WTC11 (cell line): ENCODE data around the gene DNAH9. TPM values are rescaled to one million over a fixed set of nuclear protein-coding genes. Genes with fewer than 3 reads are reported as not detected.

Experiments used
- ATAC-seq: fragments of 200-7000 bp; cut with Tn5 transposase; 2 replicates; pipeline ENCODE4 v1.10.0; 2021; ENCODE audit warnings: mild to moderate bottlenecking, moderate library complexity
- CTCF ChIA-PET: fragments of 300-600 bp; sonication (Branson Sonifier 250); formaldehyde crosslinking; loops from one replicate; lab custom pipeline; 2021; ENCODE audit warnings: antibody characterized with exemption; lab: Charles Lee
- POLR2A ChIA-PET: fragments of 350-600 bp; sonication (Branson Sonifier 250); formaldehyde crosslinking; loops from one replicate; lab custom pipeline; 2021; ENCODE audit warnings: antibody characterized with exemption; lab: Charles Lee
- DNase-seq: peaks from one replicate; pipeline ENCODE4 v3.0.0; 2021; ENCODE audit warnings: low spot score
- H3K27ac Mint-ChIP-seq: 2 replicates; pipeline ENCODE4 v1.8.0; 2021; ENCODE audit warnings: mixed read lengths
- H3K27me3 Mint-ChIP-seq: 2 replicates; pipeline ENCODE4 v1.8.0; 2021; ENCODE audit warnings: low read depth, mild to moderate bottlenecking, moderate library complexity, mixed read lengths
- H3K36me3 Mint-ChIP-seq: 2 replicates; pipeline ENCODE4 v1.8.0; 2021; ENCODE audit warnings: mixed read lengths
- H3K4me1 Mint-ChIP-seq: 2 replicates; pipeline ENCODE4 v1.8.0; 2022; ENCODE audit warnings: mixed read lengths
- H3K4me3 Mint-ChIP-seq: 2 replicates; pipeline ENCODE4 v1.8.0; 2021; ENCODE audit warnings: mild to moderate bottlenecking, moderate library complexity, mixed read lengths
- H3K9me3 Mint-ChIP-seq: 2 replicates; pipeline ENCODE4 v1.8.0; 2021; ENCODE audit warnings: mixed read lengths
- CREM ChIP-seq: sonication (generic); formaldehyde crosslinking; IDR thresholded peaks from 2 replicates; pipeline ENCODE4 v1.8.1; 2022; ENCODE audit warnings: mild to moderate bottlenecking, missing genetic modification reagents, moderate library complexity
- ELF4 ChIP-seq: sonication (generic); formaldehyde crosslinking; IDR thresholded peaks from 2 replicates; pipeline ENCODE4 v1.8.1; 2022; ENCODE audit warnings: low read depth, mild to moderate bottlenecking, moderate library complexity, missing genetic modification reagents
- ESRRA ChIP-seq: sonication (generic); formaldehyde crosslinking; IDR thresholded peaks from 2 replicates; pipeline ENCODE4 v1.8.1; 2022; ENCODE audit warnings: mild to moderate bottlenecking, missing genetic modification reagents, borderline replicate concordance
- FOXP1 ChIP-seq: sonication (generic); formaldehyde crosslinking; IDR thresholded peaks from 2 replicates; pipeline ENCODE4 v1.8.0; 2022; ENCODE audit warnings: missing genetic modification reagents, mild to moderate bottlenecking, moderate library complexity, borderline replicate concordance
- IRF2 ChIP-seq: sonication (generic); formaldehyde crosslinking; IDR thresholded peaks from 2 replicates; pipeline ENCODE4 v1.8.0; 2022; ENCODE audit warnings: low read depth, missing genetic modification reagents, borderline replicate concordance
- JUN ChIP-seq: sonication (generic); formaldehyde crosslinking; IDR thresholded peaks from 2 replicates; pipeline ENCODE4 v1.8.0; 2023; ENCODE audit warnings: mild to moderate bottlenecking, missing genetic modification reagents
- KAT7 ChIP-seq: sonication (generic); formaldehyde crosslinking; IDR thresholded peaks from 2 replicates; pipeline ENCODE4 v1.8.1; 2023; ENCODE audit warnings: missing genetic modification reagents, mild to moderate bottlenecking, borderline replicate concordance
- NR3C1 ChIP-seq: sonication (generic); formaldehyde crosslinking; conservative IDR thresholded peaks from 2 replicates; pipeline ENCODE4 v1.8.1; 2023; ENCODE audit warnings: low read depth, mild to moderate bottlenecking, missing genetic modification reagents
- OVOL2 ChIP-seq: fragments of 250-450 bp; sonication (Bioruptor Pico); IDR thresholded peaks from 2 replicates; pipeline ENCODE4 v1.9.0; 2021; ENCODE audit warnings: mild to moderate bottlenecking, borderline replicate concordance
- RELA ChIP-seq: sonication (generic); formaldehyde crosslinking; IDR thresholded peaks from 2 replicates; pipeline ENCODE4 v1.8.1; 2022; ENCODE audit warnings: missing genetic modification reagents, mild to moderate bottlenecking, borderline replicate concordance
- SMAD3 ChIP-seq: sonication (generic); formaldehyde crosslinking; IDR thresholded peaks from 2 replicates; pipeline ENCODE4 v1.8.0; 2022; ENCODE audit warnings: missing genetic modification reagents, mild to moderate bottlenecking, borderline replicate concordance
- TEAD1 ChIP-seq: sonication (generic); formaldehyde crosslinking; IDR thresholded peaks from 2 replicates; pipeline ENCODE4 v1.8.0; 2022; ENCODE audit warnings: mild to moderate bottlenecking, missing genetic modification reagents
- ZBTB21 ChIP-seq: sonication (generic); formaldehyde crosslinking; IDR thresholded peaks from 2 replicates; pipeline ENCODE4 v1.8.1; 2023; ENCODE audit warnings: mild to moderate bottlenecking, missing genetic modification reagents, borderline replicate concordance
- ZNF232 ChIP-seq: sonication (generic); formaldehyde crosslinking; IDR thresholded peaks from 2 replicates; pipeline ENCODE4 v1.8.0; 2022; ENCODE audit warnings: mild to moderate bottlenecking, missing genetic modification reagents
- ZNF416 ChIP-seq: fragments of 250-450 bp; sonication (Bioruptor Pico); IDR thresholded peaks from 2 replicates; pipeline ENCODE4 v1.9.0; 2021; ENCODE audit warnings: mild to moderate bottlenecking, inconsistent platforms
- ZNF423 ChIP-seq: fragments of 250-450 bp; sonication (Bioruptor Pico); IDR thresholded peaks from 2 replicates; pipeline ENCODE4 v2.1.2; 2022; ENCODE audit warnings: mild to moderate bottlenecking, moderate library complexity
- total RNA-seq: library from RNA; stranded (reverse); gene quantifications from 3 replicates; pipeline ENCODE4 v1.2.3, GENCODE V29; 2021
- TF ChIP-seq, protein P1 (sequence below): sonication (generic); formaldehyde crosslinking; IDR thresholded peaks from 2 replicates; pipeline ENCODE4 v1.8.1; 2022; ENCODE audit warnings: low read depth, mild to moderate bottlenecking, moderate library complexity, missing genetic modification reagents, borderline replicate concordance
- TF ChIP-seq, protein P2 (sequence below): sonication (generic); formaldehyde crosslinking; IDR thresholded peaks from 2 replicates; pipeline ENCODE4 v1.8.0; 2022; ENCODE audit warnings: mild to moderate bottlenecking, missing genetic modification reagents
- TF ChIP-seq, protein P3 (sequence below): sonication (generic); formaldehyde crosslinking; conservative IDR thresholded peaks from 2 replicates; pipeline ENCODE4 v1.8.1; 2022; ENCODE audit warnings: mild to moderate bottlenecking, missing genetic modification reagents
- TF ChIP-seq, protein P4 (sequence below): sonication (generic); formaldehyde crosslinking; IDR thresholded peaks from 2 replicates; pipeline ENCODE4 v1.8.1; 2023; ENCODE audit warnings: mild to moderate bottlenecking, missing genetic modification reagents, moderate library complexity
- TF ChIP-seq, protein P5 (sequence below): sonication (generic); formaldehyde crosslinking; IDR thresholded peaks from 2 replicates; pipeline ENCODE4 v1.8.1; 2023; ENCODE audit warnings: mild to moderate bottlenecking, missing genetic modification reagents
- TF ChIP-seq, protein P6 (sequence below): sonication (generic); formaldehyde crosslinking; IDR thresholded peaks from 2 replicates; pipeline ENCODE4 v1.8.0; 2022; ENCODE audit warnings: mild to moderate bottlenecking, missing genetic modification reagents
- TF ChIP-seq, protein P7 (sequence below): sonication (generic); formaldehyde crosslinking; IDR thresholded peaks from 2 replicates; pipeline ENCODE4 v1.8.0; 2023; ENCODE audit warnings: missing genetic modification reagents
- TF ChIP-seq, protein P8 (sequence below): sonication (generic); formaldehyde crosslinking; IDR thresholded peaks from 2 replicates; pipeline ENCODE4 v1.8.1; 2023; ENCODE audit warnings: mild to moderate bottlenecking, missing genetic modification reagents, borderline replicate concordance

The DNAH9 gene
- total RNA-seq, 1 experiment from 2014 or later: 0.31 TPM

DNA sequence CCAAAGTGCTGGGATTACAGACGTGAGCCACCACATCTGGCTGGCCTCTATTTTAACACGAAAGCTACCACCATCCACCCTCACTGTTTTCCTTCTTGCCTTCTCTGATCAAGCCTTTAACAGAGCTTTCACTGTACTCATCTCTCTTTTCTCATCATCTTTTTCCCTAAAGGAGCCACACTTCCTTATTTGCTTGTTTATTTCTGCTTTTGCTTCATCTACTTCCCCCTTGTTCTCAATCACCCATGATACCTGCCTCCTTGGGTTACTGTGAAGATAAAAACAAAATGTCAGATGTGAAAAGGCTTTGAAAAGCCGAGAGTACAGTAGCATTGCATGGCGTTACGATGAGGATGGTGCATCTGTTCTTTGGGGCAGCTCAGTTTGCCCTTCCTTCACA is 319.1 kb downstream of the DNAH9 start (continued):
- TF ChIP-seq, protein P1, sequence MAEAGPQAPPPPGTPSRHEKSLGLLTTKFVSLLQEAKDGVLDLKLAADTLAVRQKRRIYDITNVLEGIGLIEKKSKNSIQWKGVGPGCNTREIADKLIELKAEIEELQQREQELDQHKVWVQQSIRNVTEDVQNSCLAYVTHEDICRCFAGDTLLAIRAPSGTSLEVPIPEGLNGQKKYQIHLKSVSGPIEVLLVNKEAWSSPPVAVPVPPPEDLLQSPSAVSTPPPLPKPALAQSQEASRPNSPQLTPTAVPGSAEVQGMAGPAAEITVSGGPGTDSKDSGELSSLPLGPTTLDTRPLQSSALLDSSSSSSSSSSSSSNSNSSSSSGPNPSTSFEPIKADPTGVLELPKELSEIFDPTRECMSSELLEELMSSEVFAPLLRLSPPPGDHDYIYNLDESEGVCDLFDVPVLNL (CRISPR knock-in tag): no peak
- no peak for TF ChIP-seq ESRRA (CRISPR knock-in tag)
- no peak for TF ChIP-seq RELA (CRISPR knock-in tag)
- no peak for TF ChIP-seq IRF2 (CRISPR knock-in tag)
- TF ChIP-seq ZNF232 (CRISPR knock-in tag): no peak
- TF ChIP-seq ZNF423: no peak
- TF ChIP-seq ELF4 (CRISPR knock-in tag): no peak
- no peak for TF ChIP-seq TEAD1 (CRISPR knock-in tag)
- no peak for TF ChIP-seq KAT7 (CRISPR knock-in tag)

DNA sequence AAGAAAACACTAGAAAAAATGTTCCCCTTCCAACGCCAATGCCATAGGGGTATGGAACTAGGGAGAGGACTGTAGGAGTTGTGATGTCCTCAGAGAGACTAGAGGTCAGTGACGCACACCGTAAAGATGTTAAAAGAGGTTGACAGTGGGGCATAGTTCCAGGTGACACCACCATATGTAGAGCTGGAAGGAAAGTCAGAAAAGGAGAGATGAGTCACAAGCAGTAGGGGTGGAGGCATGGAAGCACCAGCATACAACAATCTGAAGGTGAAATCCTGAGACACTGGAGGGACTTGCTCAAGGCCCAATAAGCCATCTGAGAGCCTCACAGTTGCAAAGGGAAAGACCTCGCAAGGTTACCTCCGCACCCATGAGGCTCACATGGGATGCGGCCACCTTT is 323.0 kb downstream of the DNAH9 start:
- no peak overlapping the region for H3K4me3 Mint-ChIP-seq
- peaks cover 6% of the 10 kb centered on the region; the same call in 1 of the 2 replicates for H3K4me1 Mint-ChIP-seq
- H3K36me3 Mint-ChIP-seq: peaks cover 3% of the 10 kb centered on the region
- DNase-seq (no peak), ATAC-seq (no peak)
- no peaks in the 10 kb centered on the region; the same call in 1 of the 2 replicates for H3K27me3 Mint-ChIP-seq
- H3K27ac Mint-ChIP-seq: no peak overlapping the region
- H3K9me3 Mint-ChIP-seq: peaks cover 27% of the 10 kb centered on the region
- POLR2A ChIA-PET: no interaction called here
- TF ChIP-seq SMAD3 (CRISPR knock-in tag) (no peak), OVOL2 (CRISPR knock-in tag) (no peak), TEAD1 (CRISPR knock-in tag) (no peak), FOXP1 (CRISPR knock-in tag) (no peak), CREM (CRISPR knock-in tag) (no peak), ZNF416 (no peak), JUN (no peak), ZBTB21 (no peak)
- TF ChIP-seq, protein P2, sequence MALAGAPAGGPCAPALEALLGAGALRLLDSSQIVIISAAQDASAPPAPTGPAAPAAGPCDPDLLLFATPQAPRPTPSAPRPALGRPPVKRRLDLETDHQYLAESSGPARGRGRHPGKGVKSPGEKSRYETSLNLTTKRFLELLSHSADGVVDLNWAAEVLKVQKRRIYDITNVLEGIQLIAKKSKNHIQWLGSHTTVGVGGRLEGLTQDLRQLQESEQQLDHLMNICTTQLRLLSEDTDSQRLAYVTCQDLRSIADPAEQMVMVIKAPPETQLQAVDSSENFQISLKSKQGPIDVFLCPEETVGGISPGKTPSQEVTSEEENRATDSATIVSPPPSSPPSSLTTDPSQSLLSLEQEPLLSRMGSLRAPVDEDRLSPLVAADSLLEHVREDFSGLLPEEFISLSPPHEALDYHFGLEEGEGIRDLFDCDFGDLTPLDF: no peak
- TF ChIP-seq, protein P3, sequence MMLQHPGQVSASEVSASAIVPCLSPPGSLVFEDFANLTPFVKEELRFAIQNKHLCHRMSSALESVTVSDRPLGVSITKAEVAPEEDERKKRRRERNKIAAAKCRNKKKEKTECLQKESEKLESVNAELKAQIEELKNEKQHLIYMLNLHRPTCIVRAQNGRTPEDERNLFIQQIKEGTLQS: no peak
- TF ChIP-seq, protein P4, sequence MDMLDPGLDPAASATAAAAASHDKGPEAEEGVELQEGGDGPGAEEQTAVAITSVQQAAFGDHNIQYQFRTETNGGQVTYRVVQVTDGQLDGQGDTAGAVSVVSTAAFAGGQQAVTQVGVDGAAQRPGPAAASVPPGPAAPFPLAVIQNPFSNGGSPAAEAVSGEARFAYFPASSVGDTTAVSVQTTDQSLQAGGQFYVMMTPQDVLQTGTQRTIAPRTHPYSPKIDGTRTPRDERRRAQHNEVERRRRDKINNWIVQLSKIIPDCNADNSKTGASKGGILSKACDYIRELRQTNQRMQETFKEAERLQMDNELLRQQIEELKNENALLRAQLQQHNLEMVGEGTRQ (CRISPR knock-in tag): no peak
- CTCF ChIA-PET: no interaction called here

DNA sequence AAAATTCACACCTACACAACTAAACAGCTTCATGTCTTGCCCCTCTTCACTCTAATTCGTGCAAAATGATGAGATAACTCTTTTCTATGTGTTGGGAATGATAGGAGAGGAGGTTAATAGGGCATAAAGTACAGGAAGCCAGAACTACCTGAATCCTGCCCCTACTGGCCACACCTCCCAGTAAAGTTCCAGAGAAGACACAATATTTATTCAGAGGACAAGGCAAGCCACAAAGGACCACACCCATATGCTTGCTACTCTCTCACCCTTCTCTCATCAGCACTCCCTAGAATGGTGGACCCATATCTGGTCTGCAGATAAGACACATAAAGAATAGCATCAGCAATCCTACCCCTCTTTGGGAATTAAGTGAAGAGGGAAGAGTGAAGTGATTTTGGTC is 324.4 kb downstream of the DNAH9 start:
- DNase-seq: no peak
- ATAC-seq: no peak
- H3K9me3 Mint-ChIP-seq: peaks cover 36% of the 10 kb centered on the region
- no peaks in the 10 kb centered on the region; the same call in 1 of the 2 replicates for H3K27me3 Mint-ChIP-seq
- ChIA-PET POLR2A (no interaction called here), CTCF (no interaction called here)
- no peak overlapping the region for H3K27ac Mint-ChIP-seq
- H3K4me3 Mint-ChIP-seq: no peak overlapping the region
- peaks cover 9% of the 10 kb centered on the region for H3K36me3 Mint-ChIP-seq
- peaks cover 8% of the 10 kb centered on the region for H3K4me1 Mint-ChIP-seq
- no peak for TF ChIP-seq NR3C1 (CRISPR knock-in tag)
- TF ChIP-seq, protein P5, sequence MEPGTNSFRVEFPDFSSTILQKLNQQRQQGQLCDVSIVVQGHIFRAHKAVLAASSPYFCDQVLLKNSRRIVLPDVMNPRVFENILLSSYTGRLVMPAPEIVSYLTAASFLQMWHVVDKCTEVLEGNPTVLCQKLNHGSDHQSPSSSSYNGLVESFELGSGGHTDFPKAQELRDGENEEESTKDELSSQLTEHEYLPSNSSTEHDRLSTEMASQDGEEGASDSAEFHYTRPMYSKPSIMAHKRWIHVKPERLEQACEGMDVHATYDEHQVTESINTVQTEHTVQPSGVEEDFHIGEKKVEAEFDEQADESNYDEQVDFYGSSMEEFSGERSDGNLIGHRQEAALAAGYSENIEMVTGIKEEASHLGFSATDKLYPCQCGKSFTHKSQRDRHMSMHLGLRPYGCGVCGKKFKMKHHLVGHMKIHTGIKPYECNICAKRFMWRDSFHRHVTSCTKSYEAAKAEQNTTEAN (CRISPR knock-in tag): no peak
- TF ChIP-seq, protein P6, sequence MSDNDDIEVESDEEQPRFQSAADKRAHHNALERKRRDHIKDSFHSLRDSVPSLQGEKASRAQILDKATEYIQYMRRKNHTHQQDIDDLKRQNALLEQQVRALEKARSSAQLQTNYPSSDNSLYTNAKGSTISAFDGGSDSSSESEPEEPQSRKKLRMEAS (CRISPR knock-in tag): no peak
- no peak for TF ChIP-seq KAT7 (CRISPR knock-in tag)
- TF ChIP-seq, protein P7, sequence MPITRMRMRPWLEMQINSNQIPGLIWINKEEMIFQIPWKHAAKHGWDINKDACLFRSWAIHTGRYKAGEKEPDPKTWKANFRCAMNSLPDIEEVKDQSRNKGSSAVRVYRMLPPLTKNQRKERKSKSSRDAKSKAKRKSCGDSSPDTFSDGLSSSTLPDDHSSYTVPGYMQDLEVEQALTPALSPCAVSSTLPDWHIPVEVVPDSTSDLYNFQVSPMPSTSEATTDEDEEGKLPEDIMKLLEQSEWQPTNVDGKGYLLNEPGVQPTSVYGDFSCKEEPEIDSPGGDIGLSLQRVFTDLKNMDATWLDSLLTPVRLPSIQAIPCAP: no peak
- TF ChIP-seq, protein P8, sequence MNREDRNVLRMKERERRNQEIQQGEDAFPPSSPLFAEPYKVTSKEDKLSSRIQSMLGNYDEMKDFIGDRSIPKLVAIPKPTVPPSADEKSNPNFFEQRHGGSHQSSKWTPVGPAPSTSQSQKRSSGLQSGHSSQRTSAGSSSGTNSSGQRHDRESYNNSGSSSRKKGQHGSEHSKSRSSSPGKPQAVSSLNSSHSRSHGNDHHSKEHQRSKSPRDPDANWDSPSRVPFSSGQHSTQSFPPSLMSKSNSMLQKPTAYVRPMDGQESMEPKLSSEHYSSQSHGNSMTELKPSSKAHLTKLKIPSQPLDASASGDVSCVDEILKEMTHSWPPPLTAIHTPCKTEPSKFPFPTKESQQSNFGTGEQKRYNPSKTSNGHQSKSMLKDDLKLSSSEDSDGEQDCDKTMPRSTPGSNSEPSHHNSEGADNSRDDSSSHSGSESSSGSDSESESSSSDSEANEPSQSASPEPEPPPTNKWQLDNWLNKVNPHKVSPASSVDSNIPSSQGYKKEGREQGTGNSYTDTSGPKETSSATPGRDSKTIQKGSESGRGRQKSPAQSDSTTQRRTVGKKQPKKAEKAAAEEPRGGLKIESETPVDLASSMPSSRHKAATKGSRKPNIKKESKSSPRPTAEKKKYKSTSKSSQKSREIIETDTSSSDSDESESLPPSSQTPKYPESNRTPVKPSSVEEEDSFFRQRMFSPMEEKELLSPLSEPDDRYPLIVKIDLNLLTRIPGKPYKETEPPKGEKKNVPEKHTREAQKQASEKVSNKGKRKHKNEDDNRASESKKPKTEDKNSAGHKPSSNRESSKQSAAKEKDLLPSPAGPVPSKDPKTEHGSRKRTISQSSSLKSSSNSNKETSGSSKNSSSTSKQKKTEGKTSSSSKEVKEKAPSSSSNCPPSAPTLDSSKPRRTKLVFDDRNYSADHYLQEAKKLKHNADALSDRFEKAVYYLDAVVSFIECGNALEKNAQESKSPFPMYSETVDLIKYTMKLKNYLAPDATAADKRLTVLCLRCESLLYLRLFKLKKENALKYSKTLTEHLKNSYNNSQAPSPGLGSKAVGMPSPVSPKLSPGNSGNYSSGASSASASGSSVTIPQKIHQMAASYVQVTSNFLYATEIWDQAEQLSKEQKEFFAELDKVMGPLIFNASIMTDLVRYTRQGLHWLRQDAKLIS (CRISPR knock-in tag): no peak
- TF ChIP-seq, protein P2: no peak
